IPS-18a (cell line): ENCODE results near the gene ZSCAN26.
A peak's percentile ranks its signal among the peaks of the same experiment; 100 is the strongest.

ENCODE experiments used
- H3K27ac ChIP-seq: one replicate; pipeline ENCODE4 v1.5.1; 2013; ENCODE audit warnings: low read length
- H3K27me3 ChIP-seq: one replicate; pipeline ENCODE4 v1.6.1; 2013; ENCODE audit warnings: mild to moderate bottlenecking, low read length; ENCODE audit not compliant: control insufficient read depth, insufficient read depth
- H3K36me3 ChIP-seq: one replicate; pipeline ENCODE4 v1.6.1; 2013; ENCODE audit warnings: low read depth, low read length; ENCODE audit not compliant: control insufficient read depth
- H3K4me1 ChIP-seq: one replicate; pipeline ENCODE4 v1.6.1; 2013; ENCODE audit warnings: low read depth, low read length; ENCODE audit not compliant: control insufficient read depth
- H3K4me3 ChIP-seq: one replicate; pipeline ENCODE4 v1.5.1; 2013; ENCODE audit warnings: low read length
- H3K9ac ChIP-seq: one replicate; pipeline ENCODE4 v1.6.1; 2013; ENCODE audit warnings: mild to moderate bottlenecking, low read length, moderate library complexity
- H3K9me3 ChIP-seq: one replicate; pipeline ENCODE4 v1.6.1; 2013; ENCODE audit warnings: low read depth, low read length; ENCODE audit not compliant: control insufficient read depth

The ZSCAN26 gene

GRCh38 chr6:28263922-28264321 lies 3.0 kb upstream of the ZSCAN26 start:
- H3K27me3 ChIP-seq = peaks cover 19% of the 10 kb centered on the region

GRCh38 chr6:28264834-28265401 lies 2.0 kb upstream of the ZSCAN26 start:
- Histone ChIP-seq H3K9me3 (no peaks in the 10 kb centered on the region), H3K4me3 (no peak overlapping the region), H3K36me3 (no peaks in the 10 kb centered on the region), H3K27ac (no peak overlapping the region), H3K9ac (no peak overlapping the region), H3K4me1 (peaks cover 6% of the 10 kb centered on the region), H3K27me3 (peaks cover 19% of the 10 kb centered on the region)

More at GRCh38 chr6:28263922-28264321, 3.0 kb upstream of the ZSCAN26 start:
- Histone ChIP-seq H3K27ac (no peak overlapping the region), H3K36me3 (no peaks in the 10 kb centered on the region), H3K4me3 (no peak overlapping the region), H3K9me3 (no peaks in the 10 kb centered on the region), H3K4me1 (peaks cover 6% of the 10 kb centered on the region), H3K9ac (no peak overlapping the region)

- peak overlapping the region; percentile 29 for H3K27ac ChIP-seq
Observed at GRCh38 chr6:28266563-28266961, 381 bp upstream of the ZSCAN26 start.

GRCh38 chr6:28267695-28268059 lies 734 bp downstream of the ZSCAN26 start:
- H3K4me3 ChIP-seq = peak overlapping the region; percentile 87
- peaks cover 6% of the 10 kb centered on the region for H3K4me1 ChIP-seq
- peaks cover 6% of the 10 kb centered on the region for H3K36me3 ChIP-seq
- H3K27me3 ChIP-seq = peaks cover 15% of the 10 kb centered on the region
- peak overlapping the region; percentile 82 for H3K9ac ChIP-seq
- peak overlapping the region; percentile 54 for H3K27ac ChIP-seq
- H3K9me3 ChIP-seq = no peaks in the 10 kb centered on the region

More at GRCh38 chr6:28266563-28266961, 381 bp upstream of the ZSCAN26 start:
- Histone ChIP-seq H3K4me3 (peak overlapping the region; percentile 87), H3K9me3 (no peaks in the 10 kb centered on the region), H3K27me3 (peaks cover 15% of the 10 kb centered on the region), H3K9ac (peak overlapping the region; percentile 82), H3K36me3 (no peaks in the 10 kb centered on the region), H3K4me1 (peaks cover 6% of the 10 kb centered on the region)

- H3K27ac ChIP-seq = no peak overlapping the region
- no peaks in the 10 kb centered on the region for H3K9me3 ChIP-seq
- H3K27me3 ChIP-seq = no peaks in the 10 kb centered on the region
- H3K36me3 ChIP-seq = peaks cover 21% of the 10 kb centered on the region
- no peak overlapping the region for H3K9ac ChIP-seq
- H3K4me1 ChIP-seq = peaks cover 6% of the 10 kb centered on the region
- H3K4me3 ChIP-seq = no peak overlapping the region
Observed at GRCh38 chr6:28269492-28269891, 2.5 kb downstream of the ZSCAN26 start.

- Histone ChIP-seq H3K27me3 (no peaks in the 10 kb centered on the region), H3K27ac (no peak overlapping the region), H3K4me1 (no peaks in the 10 kb centered on the region), H3K9me3 (no peaks in the 10 kb centered on the region), H3K9ac (no peak overlapping the region), H3K36me3 (peaks cover 38% of the 10 kb centered on the region), H3K4me3 (no peak overlapping the region)
Observed at GRCh38 chr6:28274888-28275287, 7.9 kb downstream of the ZSCAN26 start.

GRCh38 chr6:28277746-28278145 lies 10.8 kb downstream of the ZSCAN26 start:
- no peak overlapping the region for H3K27ac ChIP-seq
- H3K36me3 ChIP-seq = peaks cover 31% of the 10 kb centered on the region
- no peak overlapping the region for H3K4me3 ChIP-seq
- no peaks in the 10 kb centered on the region for H3K9me3 ChIP-seq
- H3K27me3 ChIP-seq = no peaks in the 10 kb centered on the region
- no peak overlapping the region for H3K9ac ChIP-seq
- H3K4me1 ChIP-seq = no peaks in the 10 kb centered on the region

GRCh38 chr6:28280595-28281287 lies 13.8 kb downstream of the ZSCAN26 start:
- H3K27me3 ChIP-seq = no peaks in the 10 kb centered on the region
- H3K27ac ChIP-seq = no peak overlapping the region
- peak overlapping the region; percentile 71 for H3K9ac ChIP-seq
- H3K4me1 ChIP-seq = no peaks in the 10 kb centered on the region
- H3K9me3 ChIP-seq = no peaks in the 10 kb centered on the region
- peak overlapping the region; percentile 79 for H3K4me3 ChIP-seq
- H3K36me3 ChIP-seq = peaks cover 28% of the 10 kb centered on the region

- no peaks in the 10 kb centered on the region for H3K4me1 ChIP-seq
- H3K27ac ChIP-seq = no peak within 1 kb of the TSS
- peaks cover 27% of the 10 kb centered on the region for H3K36me3 ChIP-seq
- H3K4me3 ChIP-seq = peak within 1 kb of the TSS; percentile 79
- H3K27me3 ChIP-seq = no peaks in the 10 kb centered on the region
- H3K9me3 ChIP-seq = no peaks in the 10 kb centered on the region
- peak within 1 kb of the TSS; percentile 71 for H3K9ac ChIP-seq
Observed at GRCh38 chr6:28281288-28282064, 14.5 kb downstream of the ZSCAN26 start, which contains the start of gene PGBD1. Gene PGBD1, plus strand, starts transcription at chr6:28281572. Its CDS starts 2,242 bp downstream, at chr6:28283814.

GRCh38 chr6:28282926-28283325 lies 16.0 kb downstream of the ZSCAN26 start:
- Histone ChIP-seq H3K9ac (no peak overlapping the region), H3K4me3 (peak overlapping the region; percentile 79), H3K27me3 (no peaks in the 10 kb centered on the region), H3K27ac (no peak overlapping the region), H3K4me1 (no peaks in the 10 kb centered on the region), H3K36me3 (peaks cover 31% of the 10 kb centered on the region), H3K9me3 (no peaks in the 10 kb centered on the region)

- Histone ChIP-seq H3K36me3 (peaks cover 23% of the 10 kb centered on the region), H3K9ac (no peak overlapping the region), H3K27ac (no peak overlapping the region), H3K4me1 (no peaks in the 10 kb centered on the region), H3K4me3 (no peak overlapping the region), H3K27me3 (no peaks in the 10 kb centered on the region), H3K9me3 (no peaks in the 10 kb centered on the region)
Observed at GRCh38 chr6:28291573-28291972, 24.6 kb downstream of the ZSCAN26 start.
